ENCODE data around the gene MFN1. TPM values are rescaled to one million over a fixed set of nuclear protein-coding genes. Genes with fewer than 3 reads are reported as not detected.

MFN1 gene
- total RNA-seq, 1 donor from 2014 or later: 50.3 TPM

GRCh38 chr3:179416681-179417080 is 69.2 kb downstream of the MFN1 start:
- Mint-ChIP-seq H3K36me3 (ENCODE audit: low read depth) (peaks cover 19% of the 10 kb centered on the region), H3K27ac (ENCODE audit: unreplicated experiment) (peak overlapping the region; percentile 77), H3K9me3 (ENCODE audit: low read depth) (no peaks in the 10 kb centered on the region), H3K4me1 (ENCODE audit: low read depth) (peaks cover 38% of the 10 kb centered on the region), H3K27me3 (ENCODE audit: low read depth) (no peaks in the 10 kb centered on the region), H3K4me3 (ENCODE audit: unreplicated experiment) (no peak overlapping the region)
- DNase-seq (ENCODE audit: low spot score): no peak
- TF ChIP-seq, protein P1, sequence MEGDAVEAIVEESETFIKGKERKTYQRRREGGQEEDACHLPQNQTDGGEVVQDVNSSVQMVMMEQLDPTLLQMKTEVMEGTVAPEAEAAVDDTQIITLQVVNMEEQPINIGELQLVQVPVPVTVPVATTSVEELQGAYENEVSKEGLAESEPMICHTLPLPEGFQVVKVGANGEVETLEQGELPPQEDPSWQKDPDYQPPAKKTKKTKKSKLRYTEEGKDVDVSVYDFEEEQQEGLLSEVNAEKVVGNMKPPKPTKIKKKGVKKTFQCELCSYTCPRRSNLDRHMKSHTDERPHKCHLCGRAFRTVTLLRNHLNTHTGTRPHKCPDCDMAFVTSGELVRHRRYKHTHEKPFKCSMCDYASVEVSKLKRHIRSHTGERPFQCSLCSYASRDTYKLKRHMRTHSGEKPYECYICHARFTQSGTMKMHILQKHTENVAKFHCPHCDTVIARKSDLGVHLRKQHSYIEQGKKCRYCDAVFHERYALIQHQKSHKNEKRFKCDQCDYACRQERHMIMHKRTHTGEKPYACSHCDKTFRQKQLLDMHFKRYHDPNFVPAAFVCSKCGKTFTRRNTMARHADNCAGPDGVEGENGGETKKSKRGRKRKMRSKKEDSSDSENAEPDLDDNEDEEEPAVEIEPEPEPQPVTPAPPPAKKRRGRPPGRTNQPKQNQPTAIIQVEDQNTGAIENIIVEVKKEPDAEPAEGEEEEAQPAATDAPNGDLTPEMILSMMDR (IDR thresholded peaks at IDR 0.05): no peak

DNA sequence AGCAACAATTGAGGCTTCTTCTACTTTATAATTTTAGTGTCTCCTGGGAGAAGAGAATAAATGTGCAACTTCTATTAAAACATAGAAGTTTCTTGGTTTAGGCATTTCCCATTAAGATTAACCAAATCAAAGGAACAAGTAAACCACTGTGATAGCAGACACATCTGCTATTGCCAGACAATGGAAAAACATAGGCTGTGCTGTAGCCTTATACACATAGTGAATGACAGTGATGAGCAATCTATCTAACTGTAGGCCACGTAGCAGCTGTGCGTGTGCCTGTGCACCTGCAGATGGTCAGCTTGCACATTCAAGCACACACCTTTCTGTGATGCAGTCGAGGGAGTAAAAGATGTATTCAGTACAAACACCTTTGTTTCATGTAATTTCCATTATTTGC is 71.1 kb downstream of the MFN1 start:
- Mint-ChIP-seq H3K27me3 (ENCODE audit: low read depth) (no peaks in the 10 kb centered on the region), H3K36me3 (ENCODE audit: low read depth) (peaks cover 15% of the 10 kb centered on the region), H3K9me3 (ENCODE audit: low read depth) (no peaks in the 10 kb centered on the region), H3K27ac (ENCODE audit: unreplicated experiment) (no peak overlapping the region), H3K4me1 (ENCODE audit: low read depth) (peaks cover 45% of the 10 kb centered on the region), H3K4me3 (ENCODE audit: unreplicated experiment) (no peak overlapping the region)
- DNase-seq (ENCODE audit: low spot score): no peak
- TF ChIP-seq, protein P1 (IDR thresholded peaks at IDR 0.05): no peak

- Mint-ChIP-seq H3K4me3 (ENCODE audit: unreplicated experiment) (no peak overlapping the region), H3K27ac (ENCODE audit: unreplicated experiment) (peak overlapping the region; percentile 45), H3K4me1 (ENCODE audit: low read depth) (peaks cover 29% of the 10 kb centered on the region), H3K36me3 (ENCODE audit: low read depth) (peaks cover 25% of the 10 kb centered on the region), H3K9me3 (ENCODE audit: low read depth) (no peaks in the 10 kb centered on the region), H3K27me3 (ENCODE audit: low read depth) (no peaks in the 10 kb centered on the region)
- TF ChIP-seq, protein P1 (IDR thresholded peaks at IDR 0.05): peak; percentile 83
- no peak for DNase-seq (ENCODE audit: low spot score)
Measured at GRCh38 chr3:179421500-179421899, 74.0 kb downstream of the MFN1 start.

DNA sequence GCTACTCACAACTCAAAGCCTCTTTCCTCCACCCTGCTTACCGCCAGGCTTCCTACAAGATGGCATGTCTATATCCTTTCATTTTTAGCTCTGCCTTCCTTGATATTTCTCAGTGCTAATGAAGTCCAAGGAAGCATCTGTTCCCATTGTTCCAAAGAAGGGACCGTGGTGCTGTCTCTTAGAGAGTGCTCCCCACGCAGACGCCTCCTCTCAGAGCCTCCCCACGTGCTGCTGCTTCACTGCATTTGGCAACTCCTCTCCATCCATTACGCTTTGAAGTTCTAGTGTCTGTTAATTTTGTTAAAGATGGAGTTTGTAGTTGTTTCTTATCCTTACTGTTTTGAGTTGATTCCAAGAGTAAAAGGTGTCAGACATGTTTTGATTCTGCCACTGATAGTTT is 77.6 kb downstream of the MFN1 start:
- H3K4me3 Mint-ChIP-seq (ENCODE audit: unreplicated experiment): no peak overlapping the region
- H3K4me1 Mint-ChIP-seq (ENCODE audit: low read depth): peaks cover 37% of the 10 kb centered on the region
- peaks cover 19% of the 10 kb centered on the region for H3K36me3 Mint-ChIP-seq (ENCODE audit: low read depth)
- H3K27me3 Mint-ChIP-seq (ENCODE audit: low read depth): no peaks in the 10 kb centered on the region
- no peak for DNase-seq (ENCODE audit: low spot score)
- no peaks in the 10 kb centered on the region for H3K9me3 Mint-ChIP-seq (ENCODE audit: low read depth)
- TF ChIP-seq, protein P1 (IDR thresholded peaks at IDR 0.05): no peak
- no peak overlapping the region for H3K27ac Mint-ChIP-seq (ENCODE audit: unreplicated experiment)

DNA sequence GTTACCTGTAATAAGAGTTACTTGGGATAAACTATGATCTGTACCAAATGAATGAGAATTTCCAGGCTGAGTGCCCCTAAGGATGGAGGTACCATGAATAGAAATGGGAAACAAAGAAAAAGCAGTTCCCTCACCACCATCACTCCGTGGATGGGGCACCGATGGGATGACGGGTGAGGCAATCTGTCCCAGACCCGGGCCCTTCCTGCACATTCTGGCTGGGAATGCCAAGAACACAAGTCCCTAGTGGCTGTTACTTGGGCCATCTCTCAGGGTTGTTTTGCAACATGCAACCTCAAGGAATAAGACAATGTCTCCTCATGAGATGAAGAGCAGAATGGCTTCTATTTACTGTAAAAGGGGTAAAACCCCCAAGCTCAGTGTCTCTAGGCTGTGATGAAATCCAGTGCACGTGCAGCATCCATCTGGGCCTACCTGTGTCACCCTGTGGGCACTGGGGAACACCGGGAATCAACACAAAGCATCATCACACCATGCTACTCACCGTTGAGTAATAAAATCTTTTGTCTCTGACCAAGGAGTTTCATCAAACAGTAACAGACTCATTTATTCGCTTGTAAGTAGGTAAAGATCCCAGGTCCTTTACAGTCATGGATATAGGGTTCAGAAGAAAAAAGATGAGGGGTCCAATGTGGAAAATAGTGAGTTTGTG is 81.5 kb downstream of the MFN1 start:
- H3K27me3 Mint-ChIP-seq (ENCODE audit: low read depth): no peaks in the 10 kb centered on the region
- peaks cover 60% of the 10 kb centered on the region for H3K4me1 Mint-ChIP-seq (ENCODE audit: low read depth)
- H3K4me3 Mint-ChIP-seq (ENCODE audit: unreplicated experiment): no peak overlapping the region
- TF ChIP-seq, protein P1 (IDR thresholded peaks at IDR 0.05): no peak
- H3K9me3 Mint-ChIP-seq (ENCODE audit: low read depth): no peaks in the 10 kb centered on the region
- no peak for DNase-seq (ENCODE audit: low spot score)
- H3K36me3 Mint-ChIP-seq (ENCODE audit: low read depth): peaks cover 14% of the 10 kb centered on the region
- no peak overlapping the region for H3K27ac Mint-ChIP-seq (ENCODE audit: unreplicated experiment)

All from chondrocyte (in vitro differentiated cells).